Measurements from ENCODE around the gene PIP5KL1.

Gene PIP5KL1

GRCh38 chr9:127947841-127948710 lies 17.5 kb upstream of the PIP5KL1 start:
- DNase-seq, result no peak

GRCh38 chr9:127946728-127947127 lies 16.2 kb upstream of the PIP5KL1 start:
- no peak for DNase-seq

DNA sequence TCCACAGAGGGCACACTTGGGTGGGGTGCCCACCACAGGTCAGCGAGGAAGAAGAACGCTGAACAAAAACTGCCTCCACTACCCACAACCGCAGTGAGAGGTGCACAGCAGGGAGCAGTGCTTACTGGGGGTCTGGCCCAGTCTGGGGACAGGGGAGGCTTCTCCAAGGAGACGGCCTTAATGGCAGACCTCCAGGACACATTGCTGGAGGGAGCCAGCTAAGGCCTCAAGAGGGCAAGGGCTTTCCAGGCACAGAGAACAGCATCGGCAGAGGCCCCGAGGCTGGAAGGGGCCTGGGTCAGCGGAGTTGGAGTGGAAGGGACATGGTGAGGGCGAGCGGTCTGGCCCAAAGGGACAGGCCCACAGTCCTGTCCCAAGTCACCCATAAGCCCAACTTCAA lies 15.4 kb upstream of the PIP5KL1 start:
- no peak for DNase-seq

GRCh38 chr9:127945338-127945737 lies 14.8 kb upstream of the PIP5KL1 start:
- no peak for DNase-seq

GRCh38 chr9:127944586-127945218 lies 14.1 kb upstream of the PIP5KL1 start:
- DNase-seq, result no peak

- DNase-seq, result peak; percentile 75 to 80
Measured at GRCh38 chr9:127943731-127944144, 13.2 kb upstream of the PIP5KL1 start.

- DNase-seq, result no peak
Measured at GRCh38 chr9:127943011-127943662, 12.6 kb upstream of the PIP5KL1 start.

DNA sequence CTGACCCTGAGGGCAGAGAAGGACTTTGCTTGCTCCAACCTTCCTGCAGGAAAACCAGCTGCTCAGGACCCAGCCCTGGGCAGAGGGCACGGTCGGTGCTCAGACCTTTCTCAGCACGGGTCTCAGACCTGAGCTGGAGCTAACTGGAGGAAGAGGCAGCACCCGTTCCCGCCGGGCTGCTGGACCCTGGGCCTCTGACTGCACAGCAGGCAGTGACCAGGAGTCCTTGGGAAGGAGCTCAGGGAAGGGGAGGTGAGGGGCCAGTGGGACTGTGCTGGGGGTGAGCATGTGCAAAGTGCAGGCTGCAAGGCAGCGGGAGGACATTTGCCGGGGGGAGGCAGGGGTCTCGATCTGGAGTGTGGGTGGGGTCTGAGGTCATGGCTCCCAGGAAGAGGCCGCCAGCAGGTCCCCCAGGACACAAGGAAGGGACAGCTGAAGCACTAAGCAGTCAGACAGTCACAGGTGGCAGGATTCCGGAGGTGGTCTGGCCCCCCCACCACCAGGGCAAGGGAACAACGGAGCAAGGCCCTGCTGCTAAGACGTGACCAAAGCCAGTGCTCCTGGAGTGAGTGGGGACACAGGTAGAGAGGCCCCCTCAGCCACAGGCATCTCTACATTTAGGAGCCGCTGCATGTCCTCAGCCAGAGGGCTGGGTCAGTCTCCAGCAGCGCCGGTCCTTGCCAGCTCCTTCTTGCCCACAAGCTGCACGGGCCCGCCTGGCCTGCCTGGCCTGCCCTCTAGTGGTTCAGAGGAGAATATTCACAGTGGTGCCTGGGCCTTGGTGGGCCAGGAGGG lies 11.8 kb upstream of the PIP5KL1 start:
- DNase-seq, result peak in 1 of 2 donors; percentile 41

GRCh38 chr9:127941961-127942215 lies 11.3 kb upstream of the PIP5KL1 start:
- DNase-seq, result no peak

DNA sequence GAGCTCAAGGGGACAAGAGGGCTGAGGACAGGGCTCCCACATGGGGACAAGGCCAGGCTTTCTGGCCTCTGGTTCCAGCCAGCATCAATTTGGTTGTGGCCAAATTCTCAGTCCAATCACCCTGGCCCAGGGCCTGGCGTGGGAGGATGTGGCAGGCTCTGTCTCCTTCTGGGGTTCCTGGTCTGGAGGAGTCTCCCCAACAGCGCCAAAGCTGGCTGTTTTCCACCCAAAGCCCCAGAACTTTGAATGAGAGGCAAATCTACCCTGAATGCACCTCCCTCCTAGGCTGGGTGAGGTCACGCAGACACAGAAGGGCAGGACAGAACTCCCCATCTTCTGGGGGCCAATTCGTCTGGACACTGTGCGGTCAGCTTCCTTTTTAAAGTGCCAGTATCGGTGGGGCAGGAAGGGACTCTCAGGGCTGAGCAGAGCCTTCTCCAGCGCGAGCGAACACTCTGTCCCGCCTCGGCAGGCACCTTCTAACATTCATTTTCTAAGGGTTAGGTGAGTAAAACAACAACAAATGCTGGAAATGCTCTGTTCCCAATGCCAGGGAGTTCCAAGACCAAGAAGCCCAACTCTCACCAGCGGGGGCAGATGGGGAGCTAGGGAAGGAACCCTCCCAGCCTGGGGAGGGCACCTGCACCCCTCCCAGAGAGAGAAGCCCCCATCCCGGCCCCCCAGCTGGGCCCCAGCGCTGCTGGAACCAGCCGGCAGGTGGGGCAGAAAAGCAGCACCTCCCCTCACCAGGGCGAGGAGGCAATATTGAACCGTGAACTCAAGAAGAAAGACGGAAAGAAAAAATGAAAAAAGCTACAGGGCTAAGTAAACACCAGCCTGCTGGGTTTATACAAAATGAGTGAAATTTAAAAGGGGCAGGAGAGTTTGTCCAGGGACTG lies 10.7 kb upstream of the PIP5KL1 start:
- no peak for DNase-seq

DNA sequence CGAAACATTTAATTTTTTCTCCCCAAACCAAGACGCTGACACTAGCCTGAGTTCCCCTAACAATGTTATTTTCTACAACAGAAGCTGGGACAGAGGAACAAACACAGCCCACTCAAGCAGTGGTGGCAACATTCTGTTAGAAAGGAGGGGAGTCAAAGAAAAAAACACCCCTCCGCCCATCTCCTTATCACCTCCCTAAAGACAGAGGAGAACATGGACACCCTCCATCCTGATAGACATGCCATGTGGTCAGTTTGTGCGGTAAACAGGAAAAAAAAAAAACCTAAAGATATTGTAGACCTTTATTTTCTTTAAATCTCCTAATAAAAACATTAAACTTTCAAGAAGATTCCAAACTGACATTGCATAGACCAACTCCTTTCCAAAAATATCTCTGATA lies 10.0 kb upstream of the PIP5KL1 start:
- no peak for DNase-seq

DNA sequence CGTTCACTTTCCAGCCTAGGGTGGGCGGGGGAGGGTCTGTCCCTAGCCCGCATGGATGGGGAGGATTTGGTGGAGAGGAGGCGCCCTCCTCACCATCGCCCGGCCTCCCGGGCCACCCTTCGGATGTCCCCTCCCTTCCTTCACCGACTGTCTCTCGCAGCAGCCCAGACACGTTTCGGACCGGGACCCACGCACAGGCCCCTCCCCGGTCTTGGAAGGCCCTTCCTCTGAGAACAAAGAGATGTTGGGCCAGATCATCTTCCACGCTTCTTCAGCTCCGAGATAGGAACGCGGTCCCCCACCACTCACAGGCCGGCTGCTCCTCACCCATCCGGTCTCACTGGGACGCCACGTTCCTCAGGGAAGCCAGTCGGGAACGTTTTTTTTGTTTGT lies 7.7 kb upstream of the PIP5KL1 start:
- no peak for DNase-seq

- DNase-seq, result peak; percentile 79 to 84
Measured at GRCh38 chr9:127937388-127938297, 7.1 kb upstream of the PIP5KL1 start, which contains the start of gene DPM2. Gene DPM2 (minus strand): TSS chr9:127937854. CDS start chr9:127937820, 34 bp downstream.

DNA sequence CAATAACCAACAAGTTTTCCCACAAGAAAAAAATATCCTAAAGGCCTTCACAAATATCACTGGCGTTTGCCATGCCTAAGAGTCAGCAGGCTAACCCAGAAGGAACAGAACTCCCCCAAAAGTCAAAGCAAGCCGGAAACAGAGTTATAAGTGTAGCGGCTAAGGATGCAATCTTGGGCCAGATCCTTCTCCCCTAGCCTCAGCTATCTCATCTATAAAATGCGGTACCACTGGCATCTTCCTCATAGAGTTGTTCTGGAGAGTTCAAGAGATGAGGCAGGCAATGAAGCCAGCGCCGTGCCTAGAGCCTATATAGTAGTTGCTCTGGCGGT lies 6.4 kb upstream of the PIP5KL1 start:
- no peak for DNase-seq

GRCh38 chr9:127936347-127936852 lies 5.8 kb upstream of the PIP5KL1 start:
- DNase-seq, result no peak

DNA sequence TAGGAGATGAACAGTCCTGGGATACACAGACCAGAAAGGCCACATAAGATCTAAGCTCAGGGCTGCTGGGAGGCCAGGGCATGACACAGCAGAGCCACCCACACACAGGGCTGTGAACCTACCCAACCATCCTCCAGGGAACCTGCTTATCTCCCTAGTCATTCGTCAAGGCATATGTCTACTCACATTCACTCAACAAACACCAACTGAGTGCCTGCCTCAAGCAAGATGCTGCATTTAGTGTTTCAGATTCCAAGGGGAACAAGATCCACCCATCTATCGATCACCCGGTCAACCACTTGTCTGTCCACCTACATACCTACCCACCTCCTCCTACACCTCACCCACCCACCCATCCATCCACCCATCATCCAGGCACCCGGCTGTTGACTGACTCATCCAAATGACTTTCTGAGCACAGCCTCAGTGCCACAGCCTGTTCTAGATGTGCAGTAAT lies 5.2 kb upstream of the PIP5KL1 start:
- DNase-seq, result peak in 1 of 2 donors; percentile 51

- no peak for DNase-seq
Measured at GRCh38 chr9:127934986-127935385, 4.4 kb upstream of the PIP5KL1 start.

- no peak for DNase-seq
Measured at GRCh38 chr9:127934248-127934647, 3.7 kb upstream of the PIP5KL1 start.

DNA sequence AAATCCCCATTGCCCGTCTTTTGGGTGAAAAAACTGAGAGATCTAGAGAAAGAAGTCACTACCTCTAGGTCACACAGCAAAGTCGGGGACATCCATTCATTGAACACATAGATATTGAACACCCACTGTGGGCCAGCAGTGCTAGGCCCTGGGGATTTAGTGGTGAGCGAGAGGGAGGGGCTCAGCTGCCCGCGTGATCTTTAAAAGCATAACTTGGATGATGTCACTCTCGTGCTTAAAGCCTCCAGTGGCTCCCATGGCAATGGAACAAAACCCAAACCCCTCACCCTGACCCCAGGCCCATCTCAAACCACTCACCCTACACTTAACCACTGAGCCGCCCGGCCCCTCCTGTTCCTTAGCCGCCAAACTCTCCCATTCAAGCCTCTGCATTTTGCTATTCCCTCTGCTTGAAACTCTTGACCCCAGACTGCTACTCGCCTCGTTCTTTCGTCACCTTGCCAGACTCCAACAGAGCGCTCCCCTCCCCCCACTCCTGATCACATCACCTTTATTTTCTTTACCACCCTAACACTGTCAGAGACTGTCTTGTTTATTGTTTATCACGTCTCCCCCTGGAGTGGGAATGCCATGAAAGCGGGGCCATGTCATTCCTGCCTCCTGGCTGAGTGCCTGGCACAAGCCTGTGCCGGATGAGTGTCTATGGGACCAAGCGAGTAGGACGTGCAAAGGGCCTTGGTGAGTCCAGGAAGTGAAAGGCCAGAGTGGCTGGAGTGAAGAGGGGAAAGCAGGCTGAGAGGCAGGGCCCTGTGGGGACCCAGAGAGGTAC lies 710 bp upstream of the PIP5KL1 start:
- DNase-seq, result no peak

GRCh38 chr9:127929625-127929979 lies 975 bp downstream of the PIP5KL1 start:
- no peak for DNase-seq
